HL-60 (cell line): ENCODE measurements around the gene TPD52L3.

ENCODE experiments used
- DNase-seq, 2 experiments: peaks; one replicate each; pipeline ENCODE4 v3.0.0-alpha.2; 2010 to 2020; ENCODE audit warnings: low read depth in 1 of 2, low spot score in 1 of 2
- H3K27ac ChIP-seq: fragments of 250-450 bp; sonication (Bioruptor Pico); replicated peaks from 2 replicates; pipeline ENCODE4 v1.5.1; 2020; ENCODE audit warnings: mild to moderate bottlenecking, moderate library complexity
- H3K27me3 ChIP-seq: fragments of 250-450 bp; sonication (Bioruptor Pico); 2 replicates; pipeline ENCODE4 v1.5.1; 2021; ENCODE audit warnings: mild to moderate bottlenecking, moderate library complexity; ENCODE audit not compliant: insufficient read depth, poor library complexity, severe bottlenecking
- H3K4me3 ChIP-seq: replicated peaks from 2 replicates; pipeline ENCODE4 v1.5.1; 2011; ENCODE audit warnings: mild to moderate bottlenecking, control low read depth, low read length; ENCODE audit not compliant: insufficient read depth
- GABPA ChIP-seq: IDR thresholded peaks from 2 replicates; pipeline ENCODE4 v1.6.1; 2012; ENCODE audit warnings: low read depth
- POLR2AphosphoS5 ChIP-seq: IDR thresholded peaks from 2 replicates; pipeline ENCODE4 v1.6.1; 2012; ENCODE audit warnings: low read depth
- SPI1 ChIP-seq: IDR thresholded peaks from 2 replicates; pipeline ENCODE4 v1.6.1; 2012; ENCODE audit warnings: low read depth, mild to moderate bottlenecking, borderline replicate concordance
- TF ChIP-seq, protein P1 (sequence below): IDR thresholded peaks from 2 replicates; pipeline ENCODE4 v1.6.1; 2012; ENCODE audit warnings: low read depth; ENCODE audit not compliant: insufficient replicate concordance
- TF ChIP-seq, protein P2 (sequence below): IDR thresholded peaks from one replicate; pipeline ENCODE4 v1.5.1; 2011; ENCODE audit warnings: low read length, control low read depth, inconsistent platforms; ENCODE audit not compliant: insufficient read depth

The TPD52L3 gene

DNA sequence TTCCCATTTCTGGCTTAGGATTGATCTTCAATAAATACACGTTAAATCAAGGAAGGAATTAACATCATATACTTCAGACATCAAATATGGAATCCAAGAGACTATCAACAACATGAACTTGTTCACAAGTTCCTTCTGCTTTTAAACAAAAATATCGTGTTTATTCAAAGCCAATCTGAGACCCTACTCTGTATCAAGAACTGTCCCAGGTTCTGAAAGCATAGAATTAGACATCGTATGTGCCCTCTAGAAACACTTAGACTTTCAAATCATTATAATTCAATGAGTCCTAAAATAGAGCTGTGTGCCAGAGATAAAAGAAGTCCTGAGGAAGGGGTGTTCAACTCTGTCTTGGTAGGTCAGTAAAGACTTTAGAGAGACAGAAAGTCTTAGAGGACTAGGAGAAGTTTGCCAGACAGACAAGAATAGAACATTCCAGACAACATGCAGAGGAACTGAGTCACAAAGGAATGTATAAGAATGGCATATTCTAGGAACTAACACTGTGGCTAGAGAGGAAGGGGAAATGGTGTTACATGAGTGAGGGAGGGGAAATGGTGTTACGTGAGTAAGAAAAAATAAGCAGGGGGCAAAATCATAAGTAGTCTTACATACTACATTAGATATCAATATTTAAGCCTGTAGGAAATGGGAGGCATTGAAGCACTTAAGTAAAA, 2.9 kb downstream of the TPD52L3 start:
- TF ChIP-seq SPI1 = no peak
- TF ChIP-seq, protein P1, sequence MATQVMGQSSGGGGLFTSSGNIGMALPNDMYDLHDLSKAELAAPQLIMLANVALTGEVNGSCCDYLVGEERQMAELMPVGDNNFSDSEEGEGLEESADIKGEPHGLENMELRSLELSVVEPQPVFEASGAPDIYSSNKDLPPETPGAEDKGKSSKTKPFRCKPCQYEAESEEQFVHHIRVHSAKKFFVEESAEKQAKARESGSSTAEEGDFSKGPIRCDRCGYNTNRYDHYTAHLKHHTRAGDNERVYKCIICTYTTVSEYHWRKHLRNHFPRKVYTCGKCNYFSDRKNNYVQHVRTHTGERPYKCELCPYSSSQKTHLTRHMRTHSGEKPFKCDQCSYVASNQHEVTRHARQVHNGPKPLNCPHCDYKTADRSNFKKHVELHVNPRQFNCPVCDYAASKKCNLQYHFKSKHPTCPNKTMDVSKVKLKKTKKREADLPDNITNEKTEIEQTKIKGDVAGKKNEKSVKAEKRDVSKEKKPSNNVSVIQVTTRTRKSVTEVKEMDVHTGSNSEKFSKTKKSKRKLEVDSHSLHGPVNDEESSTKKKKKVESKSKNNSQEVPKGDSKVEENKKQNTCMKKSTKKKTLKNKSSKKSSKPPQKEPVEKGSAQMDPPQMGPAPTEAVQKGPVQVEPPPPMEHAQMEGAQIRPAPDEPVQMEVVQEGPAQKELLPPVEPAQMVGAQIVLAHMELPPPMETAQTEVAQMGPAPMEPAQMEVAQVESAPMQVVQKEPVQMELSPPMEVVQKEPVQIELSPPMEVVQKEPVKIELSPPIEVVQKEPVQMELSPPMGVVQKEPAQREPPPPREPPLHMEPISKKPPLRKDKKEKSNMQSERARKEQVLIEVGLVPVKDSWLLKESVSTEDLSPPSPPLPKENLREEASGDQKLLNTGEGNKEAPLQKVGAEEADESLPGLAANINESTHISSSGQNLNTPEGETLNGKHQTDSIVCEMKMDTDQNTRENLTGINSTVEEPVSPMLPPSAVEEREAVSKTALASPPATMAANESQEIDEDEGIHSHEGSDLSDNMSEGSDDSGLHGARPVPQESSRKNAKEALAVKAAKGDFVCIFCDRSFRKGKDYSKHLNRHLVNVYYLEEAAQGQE = peak; percentile 82
- Histone ChIP-seq H3K27me3 (no peaks in the 10 kb centered on the region), H3K27ac (no peak overlapping the region), H3K4me3 (no peak overlapping the region)
- DNase-seq = no peak

DNA sequence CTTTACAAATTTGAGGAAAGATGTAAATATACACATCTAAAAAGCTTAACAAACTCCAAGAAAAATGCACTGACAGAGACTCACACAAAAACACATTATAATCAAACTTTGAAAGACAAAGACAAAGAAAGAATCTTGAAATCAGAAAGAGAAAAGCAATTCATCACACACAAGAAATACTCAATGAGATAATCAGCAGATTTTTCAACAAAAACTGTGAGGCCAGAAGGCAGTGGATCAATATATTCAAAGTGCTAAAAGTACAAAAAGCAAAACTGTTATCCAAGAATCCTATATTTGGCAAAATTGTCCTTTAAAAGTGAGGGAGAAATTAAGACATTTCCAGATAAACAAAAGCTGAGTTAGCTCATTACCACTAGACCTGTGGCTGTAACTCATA, 6.1 kb downstream of the TPD52L3 start:
- TF ChIP-seq, protein P1 = no peak
- no peaks in the 10 kb centered on the region for H3K27me3 ChIP-seq
- no peak for DNase-seq

DNA sequence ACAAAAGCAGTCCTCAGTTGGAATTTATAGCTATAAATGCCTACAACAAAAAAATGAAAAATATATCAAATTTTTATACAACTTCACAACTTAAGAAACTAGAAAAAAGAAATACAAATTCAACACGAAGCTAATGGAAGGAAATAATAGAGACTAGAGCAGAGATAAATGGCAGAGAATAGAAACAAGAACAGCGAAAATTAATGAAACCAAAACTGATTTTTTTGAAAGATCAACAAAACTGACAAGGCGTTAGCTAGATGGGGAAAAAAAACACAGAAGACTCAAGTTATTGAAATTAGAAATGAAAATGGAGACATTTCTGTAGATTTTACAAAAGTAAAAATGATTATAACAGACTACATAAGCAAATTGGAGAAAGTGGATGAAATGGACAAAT, 20.6 kb downstream of the TPD52L3 start:
- DNase-seq = no peak
- H3K27ac ChIP-seq = no peak overlapping the region
- TF ChIP-seq POLR2AphosphoS5 (no peak), GABPA (no peak), SPI1 (no peak)
- TF ChIP-seq, protein P1 = no peak
- TF ChIP-seq, protein P2, sequence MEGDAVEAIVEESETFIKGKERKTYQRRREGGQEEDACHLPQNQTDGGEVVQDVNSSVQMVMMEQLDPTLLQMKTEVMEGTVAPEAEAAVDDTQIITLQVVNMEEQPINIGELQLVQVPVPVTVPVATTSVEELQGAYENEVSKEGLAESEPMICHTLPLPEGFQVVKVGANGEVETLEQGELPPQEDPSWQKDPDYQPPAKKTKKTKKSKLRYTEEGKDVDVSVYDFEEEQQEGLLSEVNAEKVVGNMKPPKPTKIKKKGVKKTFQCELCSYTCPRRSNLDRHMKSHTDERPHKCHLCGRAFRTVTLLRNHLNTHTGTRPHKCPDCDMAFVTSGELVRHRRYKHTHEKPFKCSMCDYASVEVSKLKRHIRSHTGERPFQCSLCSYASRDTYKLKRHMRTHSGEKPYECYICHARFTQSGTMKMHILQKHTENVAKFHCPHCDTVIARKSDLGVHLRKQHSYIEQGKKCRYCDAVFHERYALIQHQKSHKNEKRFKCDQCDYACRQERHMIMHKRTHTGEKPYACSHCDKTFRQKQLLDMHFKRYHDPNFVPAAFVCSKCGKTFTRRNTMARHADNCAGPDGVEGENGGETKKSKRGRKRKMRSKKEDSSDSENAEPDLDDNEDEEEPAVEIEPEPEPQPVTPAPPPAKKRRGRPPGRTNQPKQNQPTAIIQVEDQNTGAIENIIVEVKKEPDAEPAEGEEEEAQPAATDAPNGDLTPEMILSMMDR = no peak
- peaks cover 2% of the 10 kb centered on the region for H3K27me3 ChIP-seq
- no peak overlapping the region for H3K4me3 ChIP-seq

More for the DNA sequence above, 6.1 kb downstream of the TPD52L3 start:
- Histone ChIP-seq H3K27ac (no peak overlapping the region), H3K4me3 (no peak overlapping the region)

DNA sequence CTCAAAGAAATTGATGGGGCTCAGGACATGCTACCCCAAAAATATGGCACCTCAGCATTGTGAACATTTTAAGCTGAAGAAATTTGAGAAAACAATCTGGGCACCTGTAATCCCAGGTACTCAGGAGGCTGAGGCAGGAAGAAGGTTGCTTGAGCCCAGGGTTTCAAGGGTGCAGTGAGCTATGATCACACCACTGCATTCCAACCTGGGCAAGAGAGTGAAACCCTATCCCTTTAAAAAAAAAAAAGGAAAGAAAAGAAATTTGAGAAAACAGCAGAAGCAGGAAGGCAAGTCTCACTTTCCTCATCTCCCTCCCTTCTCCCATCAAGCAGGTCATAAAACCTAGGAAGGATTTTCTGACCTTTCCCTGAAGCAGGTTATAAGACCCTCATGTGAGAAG, 23.6 kb downstream of the TPD52L3 start:
- DNase-seq = no peak
- no peaks in the 10 kb centered on the region for H3K27me3 ChIP-seq
- no peak for TF ChIP-seq POLR2AphosphoS5
- TF ChIP-seq, protein P2 = no peak
- no peak for TF ChIP-seq SPI1
- TF ChIP-seq, protein P1 = no peak
- TF ChIP-seq GABPA = no peak
- no peak overlapping the region for H3K4me3 ChIP-seq
- no peak overlapping the region for H3K27ac ChIP-seq
